CD8-positive, alpha-beta memory T cell (primary cell): ENCODE measurements around the gene CROCC. TPM values are rescaled to one million over a fixed set of nuclear protein-coding genes. Genes with fewer than 3 reads are reported as not detected.

Experiments used
- CTCF ChIA-PET: fragments of 350-600 bp; sonication (Branson Sonifier 250); formaldehyde crosslinking; loops from one replicate; lab custom pipeline; 2021; ENCODE audit warnings: antibody characterized with exemption; lab: Charles Lee
- POLR2A ChIA-PET: fragments of 350-600 bp; sonication (Branson Sonifier 250); formaldehyde crosslinking; loops from one replicate; lab custom pipeline; 2021; ENCODE audit warnings: antibody characterized with exemption; lab: Charles Lee
- DNase-seq, 5 donors: peaks; one replicate each; pipeline versions ENCODE4 v3.0.0 to v3.0.0-alpha.2; 2020 to 2022; ENCODE audit warnings: mixed read lengths in 1 of 5
- H3K27ac ChIP-seq: one replicate; pipeline ENCODE4 v1.7.0; 2013; ENCODE audit warnings: low read depth, mild to moderate bottlenecking, low read length, moderate library complexity
- H3K27me3 ChIP-seq: 2 replicates; pipeline ENCODE4 v1.7.0; 2013; ENCODE audit warnings: low read length, mild to moderate bottlenecking; ENCODE audit not compliant: insufficient read depth, poor library complexity, severe bottlenecking
- H3K36me3 ChIP-seq: 2 replicates; pipeline ENCODE4 v1.7.0; 2013; ENCODE audit warnings: mild to moderate bottlenecking, low read length, moderate library complexity; ENCODE audit not compliant: insufficient read depth
- H3K4me1 ChIP-seq: 2 replicates; pipeline ENCODE4 v1.7.0; 2013; ENCODE audit warnings: mild to moderate bottlenecking, low read length, moderate library complexity; ENCODE audit not compliant: insufficient read depth
- H3K4me3 ChIP-seq: 2 replicates; pipeline ENCODE4 v1.7.0; 2013; ENCODE audit warnings: mild to moderate bottlenecking, low read length
- H3K9me3 ChIP-seq: 2 replicates; pipeline ENCODE4 v1.7.0; 2013; ENCODE audit warnings: mild to moderate bottlenecking, low read length
- H3K27ac Mint-ChIP-seq, 8 donors: one replicate each; pipeline ENCODE4 v1.8.0; 2020 to 2021; ENCODE audit warnings: mixed read lengths in 8 of 8, mild to moderate bottlenecking in 6 of 8, inconsistent platforms in 3 of 8, moderate library complexity in 3 of 8
- H3K27me3 Mint-ChIP-seq, 2 donors: one replicate each; pipeline ENCODE4 v1.8.0; 2020 to 2021; ENCODE audit warnings: mixed read lengths in 2 of 2, mild to moderate bottlenecking in 1 of 2, moderate library complexity in 1 of 2
- H3K36me3 Mint-ChIP-seq, 3 donors: one replicate each; pipeline ENCODE4 v1.8.0; 2020 to 2021; ENCODE audit warnings: mixed read lengths in 3 of 3, inconsistent platforms in 1 of 3, mild to moderate bottlenecking in 1 of 3
- H3K4me1 Mint-ChIP-seq, 3 donors: one replicate each; pipeline ENCODE4 v1.8.0; 2020 to 2021; ENCODE audit warnings: mixed read lengths in 3 of 3, inconsistent platforms in 1 of 3, mild to moderate bottlenecking in 1 of 3
- H3K4me3 Mint-ChIP-seq, 7 donors: one replicate each; pipeline ENCODE4 v1.8.0; 2020 to 2021; ENCODE audit warnings: mixed read lengths in 7 of 7, mild to moderate bottlenecking in 6 of 7, moderate library complexity in 4 of 7, inconsistent platforms in 2 of 7
- H3K9me3 Mint-ChIP-seq, 5 donors: one replicate each; pipeline ENCODE4 v1.8.0; 2020 to 2022; ENCODE audit warnings: mixed read lengths in 5 of 5, mild to moderate bottlenecking in 3 of 5, moderate library complexity in 2 of 5, inconsistent platforms in 1 of 5
- polyA plus RNA-seq: library from polyadenylated mRNA; unstranded; fragments of 300-500 nt; fragmentation: Illumina TruSeq; gene quantifications from one replicate; pipeline ENCODE4 v1.2.3, GENCODE V29; 2021
- total RNA-seq, 2 experiments: library from RNA; stranded (reverse); gene quantifications; one replicate each; pipeline ENCODE4 v1.2.3, GENCODE V29; 2021

The CROCC gene
- total and polyA plus RNA-seq, 3 experiments from 2014 or later = 6.9 to 30.1 (median 25.6) TPM

- H3K36me3 Mint-ChIP-seq = peaks cover 0 to 52% (median 7%) of the 10 kb centered on the region in 3 donors
- H3K36me3 ChIP-seq = no peaks in the 10 kb centered on the region
Observed at GRCh38 chr1:16966282-16966681, 44.6 kb downstream of the CROCC start.

GRCh38 chr1:16967095-16967575 is 45.4 kb downstream of the CROCC start:
- Mint-ChIP-seq H3K36me3 (peaks cover 0 to 52% (median 7%) of the 10 kb centered on the region in 3 donors), H3K4me1 (no peaks in the 10 kb centered on the region), H3K27ac (peak overlapping the region in 1 of 8 donors; percentile 83), H3K9me3 (no peaks in the 10 kb centered on the region), H3K4me3 (no peak overlapping the region), H3K27me3 (no peaks in the 10 kb centered on the region)
- ChIA-PET CTCF (interaction anchor here (0.5 kb wide), 1 partner anchor 15 kb away, joined by 3 read pairs; no protein-coding TSS in a partner anchor), POLR2A (no interaction called here)
- H3K4me1 ChIP-seq = no peaks in the 10 kb centered on the region
- no peak for DNase-seq
- no peak overlapping the region for H3K4me3 ChIP-seq
- H3K27me3 ChIP-seq = no peaks in the 10 kb centered on the region
- no peaks in the 10 kb centered on the region for H3K36me3 ChIP-seq
- no peaks in the 10 kb centered on the region for H3K9me3 ChIP-seq
- H3K27ac ChIP-seq = no peak overlapping the region

More at GRCh38 chr1:16966282-16966681, 44.6 kb downstream of the CROCC start:
- POLR2A ChIA-PET = no interaction called here
- no peak for DNase-seq
- H3K27ac Mint-ChIP-seq = no peak overlapping the region
- H3K9me3 ChIP-seq = no peaks in the 10 kb centered on the region
- H3K4me3 Mint-ChIP-seq = no peak overlapping the region
- H3K27me3 Mint-ChIP-seq = no peaks in the 10 kb centered on the region
- no peak overlapping the region for H3K27ac ChIP-seq
- CTCF ChIA-PET = no interaction called here
- H3K4me1 Mint-ChIP-seq = peaks cover 4 to 7% (median 4%) of the 10 kb centered on the region in 3 donors
- H3K9me3 Mint-ChIP-seq = no peaks in the 10 kb centered on the region
- no peak overlapping the region for H3K4me3 ChIP-seq
- no peaks in the 10 kb centered on the region for H3K27me3 ChIP-seq
- peaks cover 5% of the 10 kb centered on the region for H3K4me1 ChIP-seq

- H3K27ac Mint-ChIP-seq = peak overlapping the region in 1 of 8 donors; percentile 50
- Histone ChIP-seq H3K27me3 (no peaks in the 10 kb centered on the region), H3K4me1 (no peaks in the 10 kb centered on the region), H3K9me3 (no peaks in the 10 kb centered on the region), H3K36me3 (no peaks in the 10 kb centered on the region), H3K27ac (no peak overlapping the region), H3K4me3 (no peak overlapping the region)
- H3K4me3 Mint-ChIP-seq = no peak overlapping the region
- DNase-seq = no peak
- no peaks in the 10 kb centered on the region for H3K4me1 Mint-ChIP-seq
- H3K9me3 Mint-ChIP-seq = no peaks in the 10 kb centered on the region
- peaks cover 0 to 52% (median 7%) of the 10 kb centered on the region in 3 donors for H3K36me3 Mint-ChIP-seq
- ChIA-PET POLR2A (no interaction called here), CTCF (no interaction called here)
- H3K27me3 Mint-ChIP-seq = no peaks in the 10 kb centered on the region
Observed at GRCh38 chr1:16967962-16968361, 46.2 kb downstream of the CROCC start.

GRCh38 chr1:16968372-16968771 is 46.6 kb downstream of the CROCC start:
- Histone ChIP-seq H3K36me3 (no peaks in the 10 kb centered on the region), H3K27me3 (no peaks in the 10 kb centered on the region), H3K4me1 (no peaks in the 10 kb centered on the region), H3K27ac (no peak overlapping the region), H3K9me3 (no peaks in the 10 kb centered on the region), H3K4me3 (no peak overlapping the region)
- DNase-seq = no peak
- POLR2A ChIA-PET = interaction anchor here (0.6 kb wide), 1 partner anchor 12 kb away, joined by 4 read pairs; no protein-coding TSS in a partner anchor
- CTCF ChIA-PET = no interaction called here
- Mint-ChIP-seq H3K27ac (peak overlapping the region in 1 of 8 donors; percentile 94), H3K9me3 (no peaks in the 10 kb centered on the region), H3K4me3 (no peak overlapping the region), H3K36me3 (peaks cover 0 to 50% (median 7%) of the 10 kb centered on the region in 3 donors), H3K4me1 (no peaks in the 10 kb centered on the region), H3K27me3 (no peaks in the 10 kb centered on the region)

- H3K36me3 Mint-ChIP-seq = peaks cover 0 to 50% (median 7%) of the 10 kb centered on the region in 3 donors
Observed at GRCh38 chr1:16969057-16969611, 47.4 kb downstream of the CROCC start.

GRCh38 chr1:16969651-16970050 is 47.9 kb downstream of the CROCC start:
- CTCF ChIA-PET = interaction anchor here (1.3 kb wide), 1 partner anchor 9 kb away, joined by 3 read pairs; no protein-coding TSS in a partner anchor
- H3K4me3 ChIP-seq = no peak overlapping the region
- Mint-ChIP-seq H3K4me1 (no peaks in the 10 kb centered on the region), H3K4me3 (no peak overlapping the region), H3K27ac (peak overlapping the region in 1 of 8 donors; percentile 25), H3K9me3 (no peaks in the 10 kb centered on the region), H3K36me3 (peaks cover 0 to 50% (median 7%) of the 10 kb centered on the region in 3 donors), H3K27me3 (no peaks in the 10 kb centered on the region)
- H3K9me3 ChIP-seq = no peaks in the 10 kb centered on the region
- no peaks in the 10 kb centered on the region for H3K4me1 ChIP-seq
- POLR2A ChIA-PET = no interaction called here
- no peaks in the 10 kb centered on the region for H3K27me3 ChIP-seq
- no peaks in the 10 kb centered on the region for H3K36me3 ChIP-seq
- H3K27ac ChIP-seq = no peak overlapping the region
- no peak for DNase-seq

More at GRCh38 chr1:16969057-16969611, 47.4 kb downstream of the CROCC start:
- Histone ChIP-seq H3K36me3 (no peaks in the 10 kb centered on the region), H3K9me3 (no peaks in the 10 kb centered on the region), H3K27me3 (no peaks in the 10 kb centered on the region), H3K27ac (no peak overlapping the region), H3K4me3 (no peak overlapping the region), H3K4me1 (no peaks in the 10 kb centered on the region)
- Mint-ChIP-seq H3K4me1 (no peaks in the 10 kb centered on the region), H3K4me3 (no peak overlapping the region), H3K27ac (peak overlapping the region in 2 of 8 donors; percentile 25 to 94), H3K27me3 (no peaks in the 10 kb centered on the region), H3K9me3 (no peaks in the 10 kb centered on the region)
- no peak for DNase-seq
- ChIA-PET CTCF (interaction anchor here (1.3 kb wide), 1 partner anchor 8 kb away, joined by 3 read pairs; no protein-coding TSS in a partner anchor), POLR2A (interaction anchor here (0.6 kb wide), 1 partner anchor 12 kb away, joined by 4 read pairs; no protein-coding TSS in a partner anchor)

- H3K9me3 Mint-ChIP-seq = no peaks in the 10 kb centered on the region
- Histone ChIP-seq H3K9me3 (no peaks in the 10 kb centered on the region), H3K4me1 (no peaks in the 10 kb centered on the region), H3K27me3 (no peaks in the 10 kb centered on the region), H3K4me3 (no peak overlapping the region), H3K36me3 (no peaks in the 10 kb centered on the region), H3K27ac (no peak overlapping the region)
- H3K4me3 Mint-ChIP-seq = no peak overlapping the region
- ChIA-PET POLR2A (no interaction called here), CTCF (interaction anchor here (1.3 kb wide), 1 partner anchor 9 kb away, joined by 3 read pairs; no protein-coding TSS in a partner anchor)
- peak overlapping the region in 1 of 8 donors; percentile 82 for H3K27ac Mint-ChIP-seq
- peaks cover 0 to 44% (median 7%) of the 10 kb centered on the region in 3 donors for H3K36me3 Mint-ChIP-seq
- H3K27me3 Mint-ChIP-seq = no peaks in the 10 kb centered on the region
- H3K4me1 Mint-ChIP-seq = no peaks in the 10 kb centered on the region
- DNase-seq = no peak
Observed at GRCh38 chr1:16970132-16970910, 48.6 kb downstream of the CROCC start.
